Memory B cell (primary cell): Measurements from ENCODE around the gene LDB3.
"Not testable (repeated sequence)": the region's sequence is repeated elsewhere in the genome, so short reads cannot be mapped to it uniquely, and the experiment has no call there.

Experiments
- ATAC-seq: fragments of 150-1000 bp; cut with Tn5 transposase; 2 replicates; pipeline ENCODE4 v1.10.0; 2021; ENCODE audit warnings: low read depth, mild to moderate bottlenecking, moderate library complexity
- DNase-seq, 2 donors: peaks; one replicate each; pipeline ENCODE4 v3.0.0; 2022; ENCODE audit warnings: low spot score in 2 of 2
- H3K27ac Mint-ChIP-seq: one replicate; pipeline ENCODE4 v1.8.0; 2022; ENCODE audit warnings: mild to moderate bottlenecking, moderate library complexity, mixed read lengths
- H3K27me3 Mint-ChIP-seq: one replicate; pipeline ENCODE4 v1.8.0; 2022; ENCODE audit warnings: mixed read lengths
- H3K36me3 Mint-ChIP-seq: one replicate; pipeline ENCODE4 v1.8.0; 2022; ENCODE audit warnings: mild to moderate bottlenecking, mixed read lengths
- H3K4me1 Mint-ChIP-seq: one replicate; pipeline ENCODE4 v1.8.0; 2022; ENCODE audit warnings: mixed read lengths
- H3K4me3 Mint-ChIP-seq: one replicate; pipeline ENCODE4 v1.8.0; 2022; ENCODE audit warnings: mild to moderate bottlenecking, moderate library complexity, mixed read lengths
- H3K9me3 Mint-ChIP-seq: one replicate; pipeline ENCODE4 v1.8.0; 2022; ENCODE audit warnings: mixed read lengths

The LDB3 gene

GRCh38 chr10:86668297-86669165 lies at the start of gene LDB3:
Gene LDB3, plus strand, starts transcription at chr10:86668511. Its CDS starts 181 bp downstream, at chr10:86668692.
- no peaks in the 10 kb centered on the region for H3K9me3 Mint-ChIP-seq
- no peaks in the 10 kb centered on the region for H3K36me3 Mint-ChIP-seq
- H3K4me1 Mint-ChIP-seq, result peaks cover 4% of the 10 kb centered on the region
- H3K27ac Mint-ChIP-seq, result no peak within 1 kb of the TSS
- peaks cover 15% of the 10 kb centered on the region for H3K27me3 Mint-ChIP-seq
- peak within 1 kb of the TSS; percentile 21 for H3K4me3 Mint-ChIP-seq
- DNase-seq (no peak), ATAC-seq (peak; percentile 42)

GRCh38 chr10:86628311-86628710 lies 40.0 kb upstream of the LDB3 start:
- H3K27ac Mint-ChIP-seq, result no peak overlapping the region
- no peaks in the 10 kb centered on the region for H3K4me1 Mint-ChIP-seq
- H3K4me3 Mint-ChIP-seq, result no peak overlapping the region
- peaks cover 11% of the 10 kb centered on the region for H3K27me3 Mint-ChIP-seq
- ATAC-seq (no peak), DNase-seq (no peak)
- no peaks in the 10 kb centered on the region for H3K9me3 Mint-ChIP-seq
- H3K36me3 Mint-ChIP-seq, result no peaks in the 10 kb centered on the region

- no peaks in the 10 kb centered on the region for H3K4me1 Mint-ChIP-seq
- DNase-seq (no peak), ATAC-seq (no peak)
- H3K36me3 Mint-ChIP-seq, result no peaks in the 10 kb centered on the region
- H3K27ac Mint-ChIP-seq, result no peak overlapping the region
- H3K27me3 Mint-ChIP-seq, result peaks cover 16% of the 10 kb centered on the region
- H3K4me3 Mint-ChIP-seq, result no peak overlapping the region
- no peaks in the 10 kb centered on the region for H3K9me3 Mint-ChIP-seq
Observed at GRCh38 chr10:86630079-86630478, 38.2 kb upstream of the LDB3 start.

- ATAC-seq (no peak), DNase-seq (no peak)
- peaks cover 21% of the 10 kb centered on the region for H3K27me3 Mint-ChIP-seq
- no peak overlapping the region for H3K4me3 Mint-ChIP-seq
- H3K9me3 Mint-ChIP-seq, result no peaks in the 10 kb centered on the region
- H3K4me1 Mint-ChIP-seq, result no peaks in the 10 kb centered on the region
- H3K27ac Mint-ChIP-seq, result no peak overlapping the region
- H3K36me3 Mint-ChIP-seq, result no peaks in the 10 kb centered on the region
Observed at GRCh38 chr10:86632009-86632800, 36.1 kb upstream of the LDB3 start.

- H3K27me3 Mint-ChIP-seq, result peaks cover 21% of the 10 kb centered on the region
- DNase-seq (no peak), ATAC-seq (no peak)
- no peak overlapping the region for H3K27ac Mint-ChIP-seq
- H3K9me3 Mint-ChIP-seq, result no peaks in the 10 kb centered on the region
- H3K4me3 Mint-ChIP-seq, result no peak overlapping the region
- no peaks in the 10 kb centered on the region for H3K4me1 Mint-ChIP-seq
- no peaks in the 10 kb centered on the region for H3K36me3 Mint-ChIP-seq
Observed at GRCh38 chr10:86632951-86633350, 35.4 kb upstream of the LDB3 start.

- Mint-ChIP-seq H3K4me1 (no peaks in the 10 kb centered on the region), H3K4me3 (no peak overlapping the region), H3K27me3 (peaks cover 21% of the 10 kb centered on the region), H3K9me3 (no peaks in the 10 kb centered on the region), H3K27ac (no peak overlapping the region), H3K36me3 (no peaks in the 10 kb centered on the region)
- DNase-seq (no peak), ATAC-seq (no peak)
Observed at GRCh38 chr10:86635402-86635801, 32.9 kb upstream of the LDB3 start.

- Mint-ChIP-seq H3K36me3 (no peaks in the 10 kb centered on the region), H3K27me3 (peaks cover 16% of the 10 kb centered on the region), H3K4me3 (no peak overlapping the region), H3K9me3 (no peaks in the 10 kb centered on the region), H3K4me1 (no peaks in the 10 kb centered on the region), H3K27ac (no peak overlapping the region)
- ATAC-seq, result no peak
- DNase-seq, result no peak
Observed at GRCh38 chr10:86636311-86636710, 32.0 kb upstream of the LDB3 start.

- Mint-ChIP-seq H3K27ac (no peak overlapping the region), H3K4me3 (no peak overlapping the region), H3K4me1 (peaks cover 8% of the 10 kb centered on the region), H3K9me3 (peaks cover 2% of the 10 kb centered on the region), H3K36me3 (peaks cover 2% of the 10 kb centered on the region), H3K27me3 (peaks cover 5% of the 10 kb centered on the region)
- ATAC-seq (no peak), DNase-seq (no peak)
Observed at GRCh38 chr10:86642021-86642420, 26.3 kb upstream of the LDB3 start.

GRCh38 chr10:86642499-86642898 lies 25.8 kb upstream of the LDB3 start:
- Mint-ChIP-seq H3K9me3 (peaks cover 2% of the 10 kb centered on the region), H3K4me1 (peaks cover 8% of the 10 kb centered on the region), H3K27me3 (peaks cover 5% of the 10 kb centered on the region), H3K27ac (no peak overlapping the region), H3K36me3 (peaks cover 2% of the 10 kb centered on the region), H3K4me3 (no peak overlapping the region)
- ATAC-seq, result no peak
- DNase-seq, result no peak

- Mint-ChIP-seq H3K4me1 (peaks cover 8% of the 10 kb centered on the region), H3K9me3 (peaks cover 2% of the 10 kb centered on the region), H3K27me3 (peaks cover 3% of the 10 kb centered on the region), H3K27ac (no peak overlapping the region), H3K36me3 (peaks cover 2% of the 10 kb centered on the region), H3K4me3 (no peak overlapping the region)
- ATAC-seq (no peak), DNase-seq (no peak)
Observed at GRCh38 chr10:86644152-86644793, 24.0 kb upstream of the LDB3 start.

- peaks cover 3% of the 10 kb centered on the region for H3K27me3 Mint-ChIP-seq
- H3K27ac Mint-ChIP-seq, result no peak overlapping the region
- peaks cover 2% of the 10 kb centered on the region for H3K36me3 Mint-ChIP-seq
- no peak for ATAC-seq
- no peak for DNase-seq
- H3K4me3 Mint-ChIP-seq, result no peak overlapping the region
- peaks cover 8% of the 10 kb centered on the region for H3K4me1 Mint-ChIP-seq
- peaks cover 2% of the 10 kb centered on the region for H3K9me3 Mint-ChIP-seq
Observed at GRCh38 chr10:86644794-86645445, 23.4 kb upstream of the LDB3 start.

- H3K27ac Mint-ChIP-seq, H3K27me3 Mint-ChIP-seq, H3K4me1 Mint-ChIP-seq, H3K4me3 Mint-ChIP-seq, DNase-seq, H3K36me3 Mint-ChIP-seq, ATAC-seq, H3K9me3 Mint-ChIP-seq: not testable (repeated sequence)
Observed at GRCh38 chr10:86645621-86646165, 22.6 kb upstream of the LDB3 start.

- Mint-ChIP-seq H3K4me3 (no peak overlapping the region), H3K9me3 (peaks cover 2% of the 10 kb centered on the region), H3K36me3 (peaks cover 2% of the 10 kb centered on the region), H3K27me3 (peaks cover 9% of the 10 kb centered on the region), H3K4me1 (peaks cover 8% of the 10 kb centered on the region), H3K27ac (no peak overlapping the region)
- no peak for ATAC-seq
- DNase-seq, result no peak
Observed at GRCh38 chr10:86646532-86646931, 21.8 kb upstream of the LDB3 start.
